Urothelium cell line (cell line): ENCODE results near the gene SEMA3F.

Experiments
- DNase-seq: peaks from one replicate; pipeline ENCODE4 v3.0.0; 2011; ENCODE audit warnings: low spot score, mixed read lengths
- FAIRE-seq: peaks from 2 replicates; lab custom pipeline; 2011; peaks lifted over from hg19 to GRCh38; lab: Jason Lieb, UNC

SEMA3F gene

GRCh38 chr3:50132421-50133282 lies 22.5 kb upstream of the SEMA3F start:
- FAIRE-seq (no peak), DNase-seq (no peak)

GRCh38 chr3:50133283-50133615 lies 21.9 kb upstream of the SEMA3F start:
- DNase-seq, result no peak
- no peak for FAIRE-seq

GRCh38 chr3:50134367-50134766 lies 20.8 kb upstream of the SEMA3F start:
- DNase-seq (no peak), FAIRE-seq (no peak)

- FAIRE-seq, result no peak
- DNase-seq, result no peak
Observed at GRCh38 chr3:50135964-50136363, 19.2 kb upstream of the SEMA3F start.

GRCh38 chr3:50136714-50137405 lies 18.3 kb upstream of the SEMA3F start:
- DNase-seq (no peak), FAIRE-seq (no peak)

GRCh38 chr3:50137531-50137930 lies 17.6 kb upstream of the SEMA3F start:
- FAIRE-seq (no peak), DNase-seq (no peak)

DNA sequence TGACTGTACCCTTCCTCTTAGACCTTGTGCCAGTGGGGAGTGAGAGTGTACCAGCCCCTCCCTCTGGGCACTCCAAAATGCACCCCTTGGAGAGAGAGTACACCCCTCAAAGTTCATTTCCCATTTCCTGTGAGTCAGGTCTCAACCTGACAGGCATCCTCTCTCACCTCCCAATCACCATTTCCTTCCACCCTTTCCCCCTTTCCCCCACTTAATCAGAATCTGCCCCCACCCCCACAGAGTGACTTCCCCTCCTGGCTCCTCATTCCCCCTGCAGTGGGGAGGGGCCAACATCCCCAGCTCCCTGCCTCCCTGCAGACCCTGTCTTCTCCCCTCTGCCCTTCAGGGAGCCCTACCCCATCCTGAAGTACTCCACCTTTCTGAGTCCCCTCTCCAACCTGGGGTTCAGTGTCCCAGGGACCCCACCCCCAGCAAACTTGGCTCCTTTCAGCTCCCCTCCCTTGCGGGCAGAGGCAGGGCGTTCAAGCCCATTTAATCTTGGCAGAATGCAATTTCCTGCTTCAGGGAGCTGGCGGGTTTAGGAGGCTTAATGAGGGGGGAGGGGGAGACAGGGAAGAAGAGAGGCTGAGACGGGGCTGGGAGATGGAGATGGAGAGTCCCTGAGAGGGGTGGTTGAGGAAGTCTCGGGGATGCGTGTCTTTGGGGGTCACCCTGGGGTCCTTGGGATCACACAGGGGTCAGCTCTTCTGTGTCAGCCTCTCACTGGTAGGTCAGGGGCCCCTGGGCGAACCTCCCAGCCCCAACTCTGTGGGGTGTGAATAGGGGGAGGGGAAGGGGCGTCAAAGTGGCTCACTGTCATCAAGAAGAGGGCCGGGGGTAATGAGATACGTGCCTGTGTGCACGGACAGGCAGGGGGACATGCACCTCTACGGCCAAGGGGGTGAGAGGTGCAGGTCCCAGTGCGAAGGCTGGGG lies 16.6 kb upstream of the SEMA3F start:
- FAIRE-seq (no peak), DNase-seq (no peak)

DNA sequence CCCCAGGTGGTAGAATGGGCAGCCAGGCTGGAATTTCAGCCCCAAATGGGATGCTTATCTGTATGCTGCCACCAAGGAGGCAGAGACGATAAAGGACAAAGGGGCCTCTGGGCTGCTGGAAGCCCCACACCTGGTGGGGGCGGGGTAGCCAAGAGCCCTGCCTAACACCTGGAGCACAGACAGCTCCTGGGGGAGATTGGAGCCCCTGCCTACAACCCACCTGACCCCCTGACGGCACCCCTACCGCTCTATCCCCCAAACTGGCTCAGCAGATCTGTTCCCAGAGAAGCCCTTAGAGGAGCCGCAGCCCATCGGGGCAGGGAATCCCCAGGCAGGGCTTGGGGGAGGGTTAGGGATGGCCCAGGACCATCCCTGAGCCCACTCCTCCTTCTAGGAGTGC lies 15.8 kb upstream of the SEMA3F start:
- FAIRE-seq, result no peak
- no peak for DNase-seq

DNA sequence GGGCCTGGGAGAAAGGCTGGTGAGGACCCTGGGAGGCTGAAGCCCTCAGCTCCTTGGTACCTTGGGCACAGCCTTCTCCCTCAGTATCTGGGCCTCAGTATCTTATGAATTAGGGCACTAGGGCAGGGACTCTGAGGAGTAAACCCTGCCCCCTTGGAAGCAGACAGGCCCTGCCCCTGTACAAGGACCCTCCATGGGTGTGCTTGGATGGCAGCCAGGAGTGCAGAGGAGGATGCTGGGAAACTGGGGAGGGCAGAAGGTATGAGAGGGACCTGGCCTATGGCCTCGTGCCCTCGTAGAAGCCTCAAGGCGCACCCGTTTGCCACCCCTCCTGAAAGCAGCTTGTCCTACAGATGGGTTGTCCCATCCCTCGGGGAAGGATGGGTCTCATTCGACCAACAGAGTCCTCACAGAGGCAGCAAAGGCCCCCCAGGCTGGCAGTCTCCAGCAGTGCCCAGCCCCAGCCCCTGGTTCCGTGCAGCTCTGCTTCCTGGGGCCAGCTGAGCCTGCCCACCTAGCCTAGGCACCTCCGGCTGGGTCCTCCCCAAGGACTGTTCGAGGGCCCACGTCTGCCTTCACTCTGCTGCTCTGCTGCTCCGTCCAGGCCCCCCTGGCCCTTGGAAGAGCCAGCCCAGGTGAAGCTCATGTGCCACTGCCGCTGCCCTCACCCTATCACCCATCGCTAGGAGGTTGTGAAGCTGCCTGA lies 15.3 kb upstream of the SEMA3F start:
- FAIRE-seq, result no peak

DNA sequence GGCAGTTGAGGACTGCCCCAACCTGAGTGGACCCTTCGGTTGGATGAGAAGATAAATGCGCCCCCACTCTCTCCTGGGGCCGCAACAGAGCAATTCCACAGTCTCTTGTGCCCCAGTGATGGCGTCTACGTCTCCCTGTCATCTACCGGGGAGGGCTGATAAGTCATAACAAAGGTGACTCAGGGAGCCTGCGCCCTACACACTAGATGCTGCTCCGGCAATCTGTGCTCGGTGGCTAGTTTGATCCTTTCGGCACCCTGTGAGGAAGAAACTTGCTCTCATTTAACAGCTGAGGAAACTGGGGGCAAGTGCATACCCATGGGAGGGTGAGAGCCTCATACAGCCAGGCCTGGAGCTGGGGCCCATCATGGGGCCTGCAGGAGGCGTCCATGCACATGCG lies 14.1 kb upstream of the SEMA3F start:
- FAIRE-seq, result no peak
- no peak for DNase-seq

More for the DNA sequence above, 15.3 kb upstream of the SEMA3F start:
- no peak for DNase-seq

DNA sequence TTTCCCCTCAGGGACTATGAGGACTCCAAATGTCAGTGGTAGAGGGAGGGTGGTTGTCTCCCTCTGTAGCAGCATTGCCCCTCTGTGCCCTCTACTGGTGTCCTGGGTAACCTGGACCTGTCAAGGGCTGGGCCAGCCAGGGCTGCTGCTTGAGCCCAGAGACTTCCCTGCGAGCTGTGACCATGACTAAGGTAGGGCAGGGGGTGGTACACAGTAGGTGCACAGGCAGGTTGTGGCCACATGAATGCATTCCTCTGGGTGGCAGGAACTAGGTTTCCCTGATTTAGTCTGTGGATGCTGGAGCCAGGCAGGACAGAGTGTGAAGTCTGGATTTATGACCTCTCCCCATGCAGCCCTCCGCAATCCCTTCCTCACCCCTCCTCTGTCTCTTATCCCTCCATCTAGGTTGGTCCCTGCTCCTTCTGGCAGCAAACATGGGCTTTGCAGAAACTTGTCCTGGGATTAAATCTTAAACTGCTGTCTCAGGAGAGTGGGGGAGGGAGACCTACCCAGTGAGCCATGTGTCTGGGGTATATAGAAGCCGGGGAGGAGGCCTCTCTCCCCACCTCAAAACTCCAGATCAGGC lies 8.7 kb upstream of the SEMA3F start:
- FAIRE-seq (no peak), DNase-seq (no peak)

DNA sequence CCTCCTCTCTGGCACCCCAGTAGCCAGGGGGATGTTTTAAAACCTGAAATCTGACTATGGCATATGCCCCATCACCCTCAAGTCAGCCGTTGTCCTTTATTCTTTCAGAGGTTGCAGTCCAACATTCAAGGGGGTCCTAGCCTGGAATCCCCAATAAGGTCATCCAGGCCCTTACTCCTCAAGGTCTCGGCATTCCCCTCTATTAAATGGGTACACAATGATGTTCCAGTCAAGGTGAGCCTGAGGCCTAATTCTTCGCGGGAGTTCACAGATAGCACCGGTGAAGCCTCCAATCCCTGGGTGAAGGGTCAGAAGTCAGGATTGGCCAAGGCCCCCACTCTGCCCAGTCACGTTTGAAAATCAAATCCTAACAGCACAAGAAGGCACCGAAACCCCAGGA lies 8.1 kb upstream of the SEMA3F start:
- FAIRE-seq (no peak), DNase-seq (no peak)

DNA sequence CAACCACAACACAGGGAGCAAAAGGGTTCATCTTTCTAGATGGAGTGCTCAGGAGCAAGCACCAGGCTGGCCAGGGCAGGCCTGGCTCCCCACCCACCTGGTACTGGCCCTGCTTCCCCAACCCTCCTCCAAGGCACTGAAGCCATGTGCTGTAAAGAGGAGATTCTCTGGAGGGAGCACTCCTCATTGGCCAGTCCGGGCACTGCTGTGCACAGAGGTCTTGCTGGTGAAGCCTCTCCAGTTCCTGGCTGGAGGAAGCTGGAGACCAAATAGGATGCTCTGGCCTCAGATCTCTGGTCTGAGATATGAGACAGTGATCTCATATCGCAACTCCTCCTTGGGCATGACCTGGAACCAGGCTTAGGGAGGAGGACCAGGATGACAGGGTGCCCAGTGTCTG lies 7.7 kb upstream of the SEMA3F start:
- no peak for FAIRE-seq
- no peak for DNase-seq

- FAIRE-seq (no peak), DNase-seq (no peak)
Observed at GRCh38 chr3:50147861-50148260, 7.3 kb upstream of the SEMA3F start.

DNA sequence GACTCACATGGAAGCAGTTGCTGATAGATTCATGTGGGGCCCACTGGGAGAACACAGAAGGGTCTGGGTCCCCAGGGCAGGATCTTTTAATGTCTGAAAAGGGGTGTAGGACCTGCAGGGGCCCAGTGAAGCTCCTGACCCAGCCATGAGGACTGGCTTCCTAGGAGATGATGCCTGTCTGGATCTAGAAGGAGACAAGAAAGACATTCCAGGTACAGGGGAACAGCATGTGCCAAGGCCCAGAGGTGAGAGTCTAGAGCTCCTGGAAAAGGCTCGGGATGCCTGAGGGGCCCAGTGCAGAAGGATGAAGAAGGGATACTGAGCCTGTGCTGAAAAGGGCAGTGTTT lies 4.7 kb upstream of the SEMA3F start:
- FAIRE-seq (no peak), DNase-seq (no peak)

DNA sequence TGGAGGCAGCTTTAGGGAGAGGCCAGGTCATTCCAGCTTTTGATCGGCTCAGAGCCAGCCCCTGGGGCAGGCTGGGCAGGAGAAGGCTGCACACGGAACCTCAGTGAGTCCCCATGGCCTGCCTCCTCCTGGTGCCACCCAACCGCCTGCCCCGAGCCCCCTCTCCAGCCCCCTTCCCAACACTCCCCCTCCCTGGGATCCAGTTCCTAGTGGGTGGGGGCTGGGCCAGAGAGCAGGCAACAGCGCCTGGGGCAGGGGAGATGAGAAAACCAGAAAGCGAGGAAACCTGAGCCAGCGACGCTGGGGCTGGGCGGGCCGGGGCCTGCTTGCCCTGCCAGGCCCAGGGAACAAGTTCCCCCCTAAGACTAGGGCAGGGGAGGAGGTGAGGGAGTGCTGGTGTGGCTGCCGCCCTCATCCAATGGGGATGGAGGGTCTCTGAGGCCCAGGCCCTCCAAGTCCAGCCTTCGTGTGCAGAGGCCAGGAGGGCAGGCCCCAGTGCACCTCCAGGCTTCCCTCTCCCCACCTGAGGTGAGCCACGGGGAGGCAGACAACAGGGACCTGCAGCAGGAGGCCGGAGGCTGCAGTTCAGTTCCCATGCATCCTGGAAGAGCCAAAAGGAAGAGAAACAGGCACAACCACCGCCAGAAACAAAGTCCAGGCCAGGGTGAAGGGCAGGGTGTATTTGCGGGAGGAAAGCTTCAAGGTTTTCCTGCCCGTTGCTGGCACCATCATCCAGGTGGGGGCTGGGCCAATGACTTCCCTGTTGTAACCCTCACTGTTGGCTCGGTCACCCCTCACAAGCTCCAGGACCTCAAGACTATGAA lies 4.0 kb upstream of the SEMA3F start:
- FAIRE-seq (no peak), DNase-seq (no peak)

- FAIRE-seq, result no peak
Observed at GRCh38 chr3:50151728-50152127, 3.4 kb upstream of the SEMA3F start.

DNA sequence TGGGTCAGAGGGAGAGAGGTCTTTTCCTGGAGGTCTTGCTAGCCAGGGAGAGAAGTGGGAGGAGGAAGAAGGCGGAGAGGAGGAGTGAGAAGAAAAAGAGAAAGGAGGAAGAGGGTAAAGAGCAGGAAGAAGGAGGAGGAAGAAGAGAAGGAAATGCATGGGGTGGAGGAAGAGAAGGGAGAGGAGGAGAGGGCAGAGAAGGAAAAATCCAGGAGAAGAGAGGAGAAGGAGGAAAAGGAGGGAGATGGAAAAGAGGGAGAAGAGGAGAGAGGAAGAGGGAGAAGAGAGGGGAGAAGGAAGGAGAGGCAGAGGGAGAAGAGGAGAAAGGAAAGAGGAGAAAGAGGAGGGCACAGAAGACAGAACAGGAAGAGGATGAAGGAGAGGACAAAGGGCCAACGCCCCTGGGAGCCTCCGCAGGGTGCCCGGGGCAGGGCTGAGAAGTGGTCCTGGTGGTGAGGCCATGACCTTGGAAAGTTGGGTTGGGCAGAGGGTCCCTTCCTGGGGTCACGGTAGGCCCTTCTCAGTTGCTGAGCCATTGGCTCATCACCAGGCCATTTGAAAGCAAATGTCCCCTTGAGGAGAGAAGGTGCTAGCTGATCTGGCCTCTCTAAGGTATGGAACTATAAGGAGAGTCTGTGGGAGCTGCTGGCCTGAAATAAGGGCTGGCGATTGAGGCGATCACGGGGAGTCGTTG lies 1.2 kb upstream of the SEMA3F start:
- DNase-seq (no peak), FAIRE-seq (no peak)

More at GRCh38 chr3:50151728-50152127, 3.4 kb upstream of the SEMA3F start:
- no peak for DNase-seq

GRCh38 chr3:50154476-50154839 lies 666 bp upstream of the SEMA3F start:
- DNase-seq, result no peak
- FAIRE-seq, result peak; percentile 40
